K562 (cell line): ENCODE measurements around the gene ZNF428. TPM values are rescaled to one million over a fixed set of nuclear protein-coding genes. Genes with fewer than 3 reads are reported as not detected.

ENCODE experiments used
- ARNT ChIP-seq, 2 experiments: fragments of 450-650 bp; IDR thresholded peaks; 2 replicates each; pipeline ENCODE4 v1.6.1; 2016; ENCODE audit warnings: mild to moderate bottlenecking in 1 of 2
- CREB3L1 ChIP-seq: fragments of 450-650 bp; IDR thresholded peaks from 2 replicates; pipeline ENCODE4 v1.6.1; 2014; ENCODE audit warnings: low read depth, mild to moderate bottlenecking, moderate library complexity, borderline replicate concordance
- DIDO1 ChIP-seq: fragments of 450-650 bp; IDR thresholded peaks from 2 replicates; pipeline ENCODE4 v1.6.1; 2016; ENCODE audit warnings: low read depth, missing biosample characterization, missing genetic modification characterization
- HDAC3 ChIP-seq: fragments of 450-650 bp; IDR thresholded peaks from 2 replicates; pipeline ENCODE4 v1.6.1; 2018; ENCODE audit warnings: borderline replicate concordance, mild to moderate bottlenecking, moderate library complexity; ENCODE audit not compliant: partially characterized antibody
- HIVEP1 ChIP-seq: fragments of 250-450 bp; sonication (Bioruptor Pico); IDR thresholded peaks from 2 replicates; pipeline ENCODE4 v1.4.0; 2020; ENCODE audit warnings: mild to moderate bottlenecking
- HMGN3 ChIP-seq: IDR thresholded peaks from 2 replicates; pipeline ENCODE4 v1.6.1; 2011; ENCODE audit warnings: borderline replicate concordance, low read depth, mild to moderate bottlenecking, mixed read lengths, low read length; ENCODE audit not compliant: insufficient read length; ENCODE audit errors: extremely low read depth
- HNRNPK ChIP-seq: fragments of 200-400 bp; formaldehyde crosslinking; IDR thresholded peaks from one replicate; pipeline ENCODE4 v1.6.1; 2018; ENCODE audit warnings: mild to moderate bottlenecking, low read depth, low read length; ENCODE audit not compliant: poor library complexity, severe bottlenecking
- HNRNPLL ChIP-seq: fragments of 200-400 bp; formaldehyde crosslinking; IDR thresholded peaks from 2 replicates; pipeline ENCODE4 v1.6.1; 2017; ENCODE audit warnings: low read length, low read depth, mild to moderate bottlenecking; ENCODE audit not compliant: poor library complexity, severe bottlenecking
- JUN ChIP-seq, 2 experiments: sonication (generic) in 1 of 2; formaldehyde crosslinking in 1 of 2; IDR thresholded peaks; 2 replicates each; pipeline versions ENCODE4 v1.6.1 to v1.8.0; 2012 to 2022; ENCODE audit warnings: borderline replicate concordance in 2 of 2, mild to moderate bottlenecking in 2 of 2, improper control_type of control experiment in 1 of 2, low read depth in 1 of 2, low read length in 1 of 2, missing genetic modification reagents in 1 of 2
- LARP7 ChIP-seq: fragments of 450-650 bp; IDR thresholded peaks from 2 replicates; pipeline ENCODE4 v1.6.1; 2016
- NR2F6 ChIP-seq: fragments of 450-650 bp; formaldehyde crosslinking; IDR thresholded peaks from 2 replicates; pipeline ENCODE4 v1.4.0; 2020; ENCODE audit warnings: mild to moderate bottlenecking
- PHB ChIP-seq: fragments of 250-450 bp; sonication (Bioruptor Pico); IDR thresholded peaks from 2 replicates; pipeline ENCODE4 v1.5.0; 2021
- POLR2A ChIP-seq: fragments of 450-650 bp; conservative IDR thresholded peaks from 2 replicates; pipeline ENCODE4 v1.6.1; 2016
- POLR2G ChIP-seq: fragments of 200-400 bp; formaldehyde crosslinking; IDR thresholded peaks from 2 replicates; pipeline ENCODE4 v1.6.1; 2017; ENCODE audit warnings: low read depth, mild to moderate bottlenecking, antibody characterized with exemption, low read length, moderate library complexity
- RBM22 ChIP-seq: fragments of 200-400 bp; formaldehyde crosslinking; IDR thresholded peaks from 2 replicates; pipeline ENCODE4 v1.6.1; 2018; ENCODE audit warnings: low read length, low read depth; ENCODE audit not compliant: poor library complexity, severe bottlenecking
- SIN3A ChIP-seq, 2 experiments: fragments of 150-350 bp in 1 of 2; IDR thresholded peaks; 2 replicates each; pipeline ENCODE4 v1.6.1; 2011 to 2016; ENCODE audit warnings: borderline replicate concordance in 2 of 2, low read depth in 2 of 2, low read length in 2 of 2, mild to moderate bottlenecking in 2 of 2, moderate library complexity in 2 of 2; ENCODE audit not compliant: control insufficient read depth in 1 of 2
- SMC3 ChIP-seq: conservative IDR thresholded peaks from 2 replicates; pipeline ENCODE4 v1.6.1; 2011; ENCODE audit warnings: low read depth, low read length, improper control_type of control experiment; ENCODE audit not compliant: insufficient read depth
- SP2 ChIP-seq: IDR thresholded peaks from 2 replicates; pipeline ENCODE4 v1.6.1; 2011; ENCODE audit warnings: mild to moderate bottlenecking, low read depth, low read length, moderate library complexity; ENCODE audit not compliant: poor library complexity, severe bottlenecking; ENCODE audit errors: extremely low read depth
- ZBTB1 ChIP-seq: sonication (generic); formaldehyde crosslinking; IDR thresholded peaks from 2 replicates; pipeline ENCODE4 v1.8.1; 2023; ENCODE audit warnings: missing genetic modification reagents, low read depth, mild to moderate bottlenecking, borderline replicate concordance
- ZNF133 ChIP-seq: fragments of 250-450 bp; sonication (Bioruptor Pico); IDR thresholded peaks from 2 replicates; pipeline ENCODE4 v1.4.0; 2020; ENCODE audit warnings: mild to moderate bottlenecking
- ZNF3 ChIP-seq: fragments of 250-450 bp; sonication (Bioruptor Pico); IDR thresholded peaks from 2 replicates; pipeline ENCODE4 v1.5.0; 2021; ENCODE audit warnings: mild to moderate bottlenecking, moderate library complexity
- polyA plus RNA-seq, 8 experiments: library from polyadenylated mRNA; depleted of rRNA in 4 of 8; stranded (reverse) in 5 of 8; unstranded in 3 of 8; fragments of >200 nt; fragmentation: Nextera tagmentation in 2 of 8; fragmentation: Illumina TruSeq in 1 of 8; extraction: Ambion mirVana in 2 of 8; extraction: Trizol in 1 of 8; gene quantifications; 2 replicates each; pipeline versions ENCODE4 v1.2.1 to v1.2.3, GENCODE V29; 2011 to 2014; ENCODE audit warnings: inconsistent platforms in 1 of 8, missing spikeins in 1 of 8
- total RNA-seq, 7 experiments: library from RNA; depleted of rRNA in 6 of 7; stranded (reverse); fragments of >200 nt in 6 of 7; fragmentation: Illumina TruSeq in 2 of 7; extraction: Trizol in 2 of 7; gene quantifications; 2 replicates each; pipeline versions ENCODE4 v1.2.1 to v1.2.3, GENCODE V29; 2011 to 2021; ENCODE audit warnings: low replicate concordance in 1 of 7
- TF ChIP-seq, protein P1 (sequence below), 2 experiments: IDR thresholded peaks in 1 of 2; conservative IDR thresholded peaks in 1 of 2; 2 replicates each; pipeline ENCODE4 v1.6.1; 2016; ENCODE audit warnings: low read depth in 2 of 2, mild to moderate bottlenecking in 1 of 2, missing compliant biosample characterization in 1 of 2, missing genetic modification characterization in 1 of 2, moderate library complexity in 1 of 2

The ZNF428 gene
- total and polyA plus RNA-seq, 9 of the 15 experiments (the other 6 are each of a cell fraction or from before 2014, with no cell fraction given), result 0.15 to 85.7 (median 15.9) TPM

GRCh38 chr19:43623889-43624670 lies 4.7 kb upstream of the ZNF428 start (continued):
- TF ChIP-seq CREB3L1, result no peak
- TF ChIP-seq HNRNPK, result no peak
- peak; percentile 57 for TF ChIP-seq POLR2G
- TF ChIP-seq HDAC3, result no peak
- TF ChIP-seq HNRNPLL, result no peak
- TF ChIP-seq ARNT (IDR thresholded peaks at IDR 0.05), result 0 out of 4 replicates have a peak, but pooled peaks of 1 of the 2 experiments have one; percentile 19
- no peak for TF ChIP-seq HIVEP1
- no peak for TF ChIP-seq JUN (IDR thresholded peaks at IDR 0.05; ENCODE audit: borderline replicate concordance, low read depth, low read length)
- TF ChIP-seq JUN (CRISPR knock-in tag; IDR thresholded peaks at IDR 0.05; ENCODE audit: borderline replicate concordance), result no peak
- TF ChIP-seq LARP7, result peak; percentile 65; the same call in 1 of the 2 replicates
- no peak for TF ChIP-seq RBM22
- TF ChIP-seq POLR2A, result 0 out of 2 replicates have a peak, but pooled peaks have one; percentile 19
- no peak for TF ChIP-seq DIDO1 (tag)
- TF ChIP-seq, protein P1, sequence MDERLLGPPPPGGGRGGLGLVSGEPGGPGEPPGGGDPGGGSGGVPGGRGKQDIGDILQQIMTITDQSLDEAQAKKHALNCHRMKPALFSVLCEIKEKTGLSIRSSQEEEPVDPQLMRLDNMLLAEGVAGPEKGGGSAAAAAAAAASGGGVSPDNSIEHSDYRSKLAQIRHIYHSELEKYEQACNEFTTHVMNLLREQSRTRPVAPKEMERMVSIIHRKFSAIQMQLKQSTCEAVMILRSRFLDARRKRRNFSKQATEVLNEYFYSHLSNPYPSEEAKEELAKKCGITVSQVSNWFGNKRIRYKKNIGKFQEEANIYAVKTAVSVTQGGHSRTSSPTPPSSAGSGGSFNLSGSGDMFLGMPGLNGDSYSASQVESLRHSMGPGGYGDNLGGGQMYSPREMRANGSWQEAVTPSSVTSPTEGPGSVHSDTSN (CRISPR knock-in tag; IDR thresholded peaks at IDR 0.05; ENCODE audit: low read depth), result no peak
- TF ChIP-seq, protein P1 (tag; conservative IDR thresholded peaks at IDR 0.05; ENCODE audit: low read depth), result no peak
- TF ChIP-seq HMGN3, result peak; percentile 18
- TF ChIP-seq SP2, result no peak
- no peak for TF ChIP-seq ZNF3 (CRISPR knock-in tag)
- TF ChIP-seq NR2F6 (CRISPR knock-in tag), result no peak
- no peak for TF ChIP-seq SMC3
- no peak for TF ChIP-seq ZBTB1
- no peak for TF ChIP-seq ZNF133 (CRISPR knock-in tag)
- TF ChIP-seq SIN3A (IDR thresholded peaks at IDR 0.05; ENCODE audit: borderline replicate concordance in 2 of 2, control insufficient read depth in 1 of 2, low read depth in 2 of 2, low read length in 2 of 2), result no peak
- TF ChIP-seq PHB (CRISPR knock-in tag), result 0 out of 2 replicates have a peak, but pooled peaks have one; percentile 3
